GM12892 (cell line): ENCODE data around the gene GRID1.

Experiments
- POLR2A ChIP-seq: IDR thresholded peaks from 2 replicates; pipeline ENCODE4 v1.6.1; 2011; ENCODE audit warnings: low read depth, low read length, control low read depth
- POLR2AphosphoS5 ChIP-seq: IDR thresholded peaks from 2 replicates; pipeline ENCODE4 v1.6.1; 2011; ENCODE audit warnings: low read depth, low read length, control low read depth
- TAF1 ChIP-seq: IDR thresholded peaks from 2 replicates; pipeline ENCODE4 v1.6.1; 2011; ENCODE audit warnings: low read depth, mild to moderate bottlenecking, control low read depth, low read length, borderline replicate concordance

DNA sequence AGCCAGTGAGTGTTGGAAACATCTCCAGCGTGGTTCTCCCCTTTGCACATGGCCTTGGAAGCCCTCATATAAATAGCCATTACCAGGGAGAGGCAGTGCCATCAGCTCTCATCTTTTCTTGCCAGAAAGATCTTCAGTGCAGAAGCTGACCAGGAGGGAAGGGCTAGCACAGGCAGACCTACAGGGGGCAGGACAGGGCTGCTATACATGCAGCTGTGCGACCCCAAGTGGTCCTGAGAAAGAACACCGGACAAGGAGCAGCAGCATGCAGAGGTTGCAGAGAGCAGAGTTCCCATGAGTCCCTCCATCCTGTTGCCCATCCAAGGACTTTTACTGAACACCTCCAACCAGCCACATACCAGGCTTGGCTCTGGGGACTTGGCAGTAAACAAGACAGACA, 17.1 kb downstream of the GRID1 start:
- no peak for TF ChIP-seq POLR2A
- no peak for TF ChIP-seq TAF1
- TF ChIP-seq POLR2AphosphoS5: no peak
